ENCODE results near the gene SLC35F6.

- TF ChIP-seq EZH2 (IDR thresholded peaks at IDR 0.05; ENCODE audit: insufficient read depth, poor library complexity, severe bottlenecking), result no peak
- TF ChIP-seq EZH2phosphoT487 (IDR thresholded peaks at IDR 0.05; ENCODE audit: insufficient read depth, low read depth), result no peak
Measured at GRCh38 chr2:26785431-26786206, 21.5 kb downstream of the SLC35F6 start, which contains the start of gene CENPA.
